ENCODE data around the gene PSMG3.
"Not testable (repeated sequence)": the region's sequence is repeated elsewhere in the genome, so short reads cannot be mapped to it uniquely, and the experiment has no call there.

The PSMG3 gene

DNA sequence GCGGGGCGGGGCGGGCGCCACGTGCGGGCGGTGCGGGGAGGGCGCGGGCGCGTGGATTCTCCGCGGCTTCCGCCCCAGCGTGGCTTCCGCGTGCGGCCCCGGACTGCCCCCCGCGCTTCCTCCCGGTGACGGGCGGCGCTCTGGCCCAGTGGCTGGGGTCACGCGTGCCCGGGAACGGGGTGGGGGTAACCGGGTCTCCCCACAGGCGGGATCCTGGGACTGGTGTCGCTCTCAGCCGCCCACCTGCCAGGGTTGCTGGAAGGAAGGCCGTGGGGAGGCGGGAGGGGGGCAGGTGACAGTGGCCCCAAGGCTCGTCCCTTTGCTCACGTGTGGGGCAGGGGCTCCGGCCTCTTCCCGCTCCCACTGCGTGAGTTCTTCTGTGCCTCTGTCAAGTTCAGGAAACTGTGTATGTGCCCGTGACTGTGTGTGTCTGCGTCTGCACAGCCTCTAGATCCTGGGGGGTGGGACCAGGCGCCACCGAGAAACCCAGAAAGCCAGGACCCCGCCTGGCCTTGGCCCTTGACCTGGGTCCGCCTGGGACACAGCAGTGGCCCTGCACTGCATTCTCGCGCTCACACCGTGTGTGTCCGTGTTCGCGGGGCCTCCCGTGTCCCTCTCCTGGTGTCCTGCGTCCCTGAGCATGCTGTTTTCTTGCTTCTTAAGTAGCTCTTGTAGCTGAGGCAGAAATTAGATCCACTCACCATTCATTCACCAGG, 38.4 kb downstream of the PSMG3 start:
- DNase-seq: no peak

DNA sequence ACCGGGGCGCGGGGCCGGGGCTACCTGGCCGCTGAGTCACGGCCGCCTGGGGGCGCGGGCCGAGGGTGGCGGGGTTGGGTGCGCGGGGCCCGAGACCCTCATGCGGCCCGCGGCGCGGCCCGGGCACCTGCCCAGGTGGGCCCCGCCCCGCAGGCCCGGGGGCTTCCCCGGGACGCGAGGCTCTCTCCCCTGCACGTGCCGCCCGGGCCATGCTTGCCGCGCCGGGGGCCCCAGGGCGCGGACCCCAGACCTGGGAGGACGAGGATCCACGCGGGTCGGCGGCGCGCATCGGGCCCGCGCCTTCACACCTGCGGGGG, 38.9 kb downstream of the PSMG3 start:
- DNase-seq: no peak

DNA sequence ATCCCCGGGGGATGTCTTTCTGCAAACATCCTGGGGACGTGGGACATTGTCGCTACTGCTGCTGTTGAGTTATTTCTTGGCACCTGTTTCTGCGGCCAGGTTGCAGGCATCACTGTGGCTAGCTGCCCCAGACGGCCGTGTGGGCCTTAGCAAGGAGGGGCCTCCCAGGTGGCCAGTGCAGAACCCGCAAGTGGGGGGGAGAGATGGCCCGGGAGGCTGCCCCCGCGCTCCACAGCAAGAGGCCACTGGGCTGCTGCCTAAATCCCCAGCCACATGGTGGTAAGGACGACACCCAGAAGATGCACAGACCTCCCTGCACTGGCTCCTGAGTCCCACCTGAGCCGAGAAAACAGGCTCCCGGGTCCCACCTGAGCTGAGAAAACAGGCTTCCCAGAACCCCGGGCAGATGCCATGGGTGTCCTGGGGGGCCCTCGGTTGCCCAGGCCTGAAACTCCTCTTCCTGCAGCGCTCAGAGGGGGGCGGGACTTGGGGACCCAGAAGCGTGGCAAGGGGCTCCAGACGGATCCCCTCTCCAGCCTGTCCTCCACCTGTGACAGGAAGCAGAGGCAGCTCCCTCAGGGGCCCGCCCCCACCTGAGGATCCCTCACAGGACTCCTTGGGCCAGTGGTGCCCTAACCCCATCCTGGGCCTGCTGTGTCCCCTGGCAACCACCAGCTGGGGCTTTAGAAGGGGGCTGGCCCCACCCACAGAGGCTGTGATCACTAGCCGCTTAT, 40.3 kb downstream of the PSMG3 start:
- no peak for DNase-seq

DNA sequence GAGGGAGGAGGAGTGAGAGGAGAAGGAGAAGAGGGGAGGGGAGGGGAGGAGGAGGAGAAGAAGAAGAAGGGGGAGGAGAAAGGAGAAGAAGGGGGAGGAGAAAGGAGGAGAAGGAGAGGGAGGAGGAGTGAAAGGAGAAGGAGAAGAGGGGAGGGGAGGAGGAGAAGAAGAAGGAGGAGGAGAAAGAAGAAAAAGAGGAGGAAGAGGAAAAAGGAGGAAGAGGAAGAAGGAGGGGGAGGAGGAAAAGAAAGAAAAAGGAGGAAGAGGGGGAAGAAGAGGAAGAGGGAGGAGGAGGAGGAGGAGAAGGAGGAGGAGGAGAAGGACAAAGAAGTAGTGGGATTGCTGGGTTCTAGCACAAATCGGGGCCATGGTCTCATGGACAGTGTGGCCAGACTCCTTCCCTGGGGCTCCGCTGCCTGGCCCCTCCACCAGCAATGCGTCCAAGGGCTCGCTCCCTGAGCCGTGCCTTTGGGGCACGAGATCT, 43.5 kb downstream of the PSMG3 start:
- DNase-seq: no peak

DNA sequence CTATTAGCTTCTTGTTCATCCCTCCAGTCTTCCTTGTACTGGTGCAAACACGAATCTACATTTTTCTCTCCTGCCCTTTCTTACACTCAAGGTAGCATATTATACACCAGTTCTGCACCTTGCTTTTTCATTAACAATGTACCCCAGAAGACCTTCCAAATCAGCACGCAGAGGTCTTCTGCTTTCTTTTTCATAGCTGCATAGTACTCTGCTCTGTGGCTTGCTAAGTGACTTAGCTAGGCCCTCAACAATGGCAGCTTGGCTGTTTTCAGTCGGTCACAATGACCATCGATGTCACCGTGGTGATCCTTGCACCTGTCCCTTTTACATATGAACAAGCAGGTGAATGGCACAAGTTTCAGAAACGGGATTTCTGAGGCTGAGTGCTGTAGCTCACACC, 44.4 kb downstream of the PSMG3 start:
- no peak for DNase-seq

DNA sequence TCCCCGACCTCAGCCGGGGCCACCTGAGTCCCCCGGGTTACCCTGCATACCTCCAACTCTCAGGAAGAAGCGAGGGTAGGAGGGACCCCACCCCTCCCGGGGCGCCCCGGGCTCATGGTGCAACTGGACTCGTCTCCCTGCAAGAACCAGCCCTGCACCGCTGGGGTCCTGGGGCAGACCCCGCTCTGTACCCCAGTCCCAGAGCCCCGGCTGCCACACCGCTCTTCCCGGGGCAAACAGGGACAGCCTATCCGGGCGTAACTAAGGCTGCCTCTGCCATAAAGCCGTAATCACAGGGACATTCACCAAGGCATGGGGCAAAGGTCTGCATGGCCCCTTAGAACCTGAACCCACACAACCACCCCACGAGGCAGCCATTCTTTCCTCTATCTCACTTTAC, 46.0 kb downstream of the PSMG3 start:
- no peak for DNase-seq

DNA sequence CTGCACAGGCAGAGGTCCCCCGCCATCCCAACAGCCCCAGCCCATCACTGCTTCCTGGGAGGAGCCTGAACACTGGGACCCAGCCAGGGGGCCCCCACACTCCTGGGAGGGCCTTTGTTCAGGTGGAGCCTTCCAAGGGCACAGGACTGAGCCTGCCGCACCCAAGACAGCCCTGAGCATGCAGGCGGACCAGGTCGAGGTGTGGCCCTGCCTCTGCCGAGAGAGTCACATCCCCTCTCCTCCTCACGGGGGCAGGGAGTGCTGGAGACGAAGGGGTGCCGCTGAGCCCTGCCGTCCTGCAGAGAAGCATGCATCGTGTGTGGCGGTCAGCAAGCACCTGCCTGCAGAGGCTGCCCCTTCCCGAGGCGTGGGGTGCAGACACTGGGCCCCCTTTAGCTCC, 46.6 kb downstream of the PSMG3 start:
- DNase-seq: no peak

DNA sequence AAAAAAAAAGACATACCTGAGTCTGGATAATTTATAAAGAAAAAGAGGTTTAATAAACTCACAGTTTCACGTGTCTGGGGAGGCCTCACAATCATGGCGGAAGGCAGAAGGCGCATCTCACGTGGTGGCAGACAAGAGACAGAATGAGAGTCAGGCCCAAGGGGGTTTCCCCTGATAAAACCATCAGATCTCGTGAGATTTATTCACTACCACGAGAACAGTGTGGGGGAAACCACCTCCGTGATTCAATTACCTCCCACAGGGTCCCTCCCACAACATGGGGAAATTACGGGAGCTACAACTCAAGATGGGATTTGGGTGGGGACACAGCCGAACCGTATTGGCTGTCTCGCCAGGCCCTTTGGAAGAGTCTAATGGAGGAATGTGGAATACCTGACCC, 48.4 kb downstream of the PSMG3 start:
- no peak for DNase-seq

DNA sequence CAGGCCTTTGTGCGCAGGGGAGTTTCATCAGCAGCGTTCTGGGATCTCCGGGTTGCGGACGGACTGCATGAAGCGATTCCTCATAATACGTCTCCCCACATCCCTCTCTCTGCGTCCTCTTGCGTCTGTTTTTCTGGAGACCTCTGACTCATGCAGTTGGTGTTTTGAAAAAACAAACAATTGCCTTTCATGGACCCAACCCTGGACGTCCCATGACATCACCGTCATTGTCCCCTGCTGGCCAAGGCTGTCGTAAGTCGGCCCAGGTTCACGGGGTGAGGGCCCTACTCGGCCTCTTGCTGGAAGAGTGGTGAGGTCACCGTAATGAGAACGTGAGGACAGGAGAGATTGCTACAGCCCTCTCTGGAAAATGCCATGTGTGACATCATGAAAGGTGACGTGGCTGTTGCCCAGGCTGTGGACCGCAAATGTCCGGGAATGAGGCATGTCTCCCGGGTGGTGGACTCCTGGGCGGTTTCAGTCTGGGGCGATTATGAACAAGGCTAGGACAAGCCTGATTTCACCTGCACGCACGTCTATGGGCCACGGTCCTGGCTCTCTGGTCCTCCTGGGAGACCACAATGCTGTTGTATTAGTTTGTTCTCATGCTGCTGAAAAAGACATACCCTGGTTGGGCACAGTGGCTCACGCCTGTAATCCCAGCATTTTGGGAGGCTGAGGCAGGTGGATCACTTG, 49.1 kb downstream of the PSMG3 start:
- DNase-seq: no peak

DNA sequence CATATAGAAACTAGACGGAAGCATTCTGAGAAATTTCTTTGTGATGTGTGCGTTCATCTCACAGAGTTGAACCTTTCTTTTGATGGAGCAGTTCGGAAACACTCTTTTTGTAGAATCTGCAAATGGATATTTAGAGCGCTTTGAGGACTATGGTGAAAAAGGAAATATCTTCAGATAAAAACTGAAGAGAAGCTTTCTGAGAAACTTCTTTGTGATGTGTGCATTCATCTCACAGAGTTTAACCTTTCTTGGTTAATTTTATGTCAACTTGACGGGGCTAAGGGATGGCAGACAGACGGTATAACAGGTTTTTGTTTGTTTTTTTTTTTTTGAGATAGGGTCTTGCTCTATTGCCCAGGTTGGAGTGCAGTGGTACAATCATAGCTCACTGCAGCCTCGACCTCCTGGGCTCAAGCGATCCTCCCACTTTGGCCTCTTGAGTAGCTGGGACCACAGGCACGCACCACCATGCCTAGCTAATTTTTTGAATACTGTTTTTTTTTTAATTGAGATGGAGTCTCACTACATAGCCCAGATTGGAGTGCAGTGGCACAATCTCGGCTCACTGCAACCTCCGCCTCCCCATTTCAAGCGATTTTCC, 50.4 kb downstream of the PSMG3 start:
- not testable (repeated sequence) for DNase-seq
